NCI-H2081 (cell line): ENCODE data around the gene SCAF4.
A peak's percentile ranks its signal among the peaks of the same experiment; 100 is the strongest.
"Not testable (repeated sequence)": the region's sequence is repeated elsewhere in the genome, so short reads cannot be mapped to it uniquely, and the experiment has no call there.

ENCODE experiments used
- DNase-seq, 2 experiments: peaks; one replicate each; lab custom pipeline; 2025; lab: John Stamatoyannopoulos, UW

Gene SCAF4

DNA sequence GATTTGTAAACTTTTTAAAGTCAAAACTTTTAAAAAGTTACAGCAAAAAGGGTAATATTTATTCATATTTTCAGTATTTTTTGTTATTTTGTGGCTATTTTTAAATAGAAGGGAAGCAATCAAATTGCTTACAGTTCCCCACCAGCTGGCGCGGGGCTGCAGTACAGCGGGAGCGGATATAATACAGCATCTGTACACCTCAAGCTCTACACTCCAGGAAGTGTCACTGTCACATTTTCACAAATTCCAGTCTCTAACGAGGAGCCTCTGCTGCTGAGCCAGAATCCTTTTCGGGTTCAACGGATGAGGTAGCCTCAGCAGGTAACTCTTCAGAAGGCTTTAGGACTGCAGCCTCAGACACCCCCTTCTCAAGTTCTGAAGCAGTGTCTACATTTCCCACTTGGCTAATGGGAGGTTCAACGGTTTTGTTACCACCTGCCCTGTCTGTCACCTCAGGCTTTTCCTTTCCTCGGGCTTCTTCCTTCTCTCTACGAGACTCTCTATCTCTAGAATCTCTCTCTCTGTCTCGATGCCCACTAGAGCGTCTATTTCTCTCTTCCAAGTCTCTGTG, 60.7 kb downstream of the SCAF4 start:
- DNase-seq: no peak

DNA sequence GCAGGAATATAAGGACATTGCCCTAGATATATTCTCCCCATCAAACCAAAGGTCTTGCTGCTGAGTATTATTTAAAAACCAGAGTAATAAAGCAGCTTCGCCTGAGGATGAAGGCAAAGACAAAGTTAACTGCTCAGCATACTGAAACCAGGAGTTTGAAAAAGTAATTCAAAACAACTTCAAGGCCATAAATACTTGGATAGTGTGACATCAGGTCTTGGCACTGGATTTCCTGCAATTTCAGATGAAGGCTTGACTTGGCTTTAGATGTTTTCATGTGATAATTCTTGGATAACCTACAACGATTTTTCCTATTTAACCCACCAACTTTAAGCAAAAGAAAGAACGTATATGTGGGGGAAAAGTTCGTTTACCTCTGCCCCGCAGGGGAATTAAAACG, 61.8 kb downstream of the SCAF4 start:
- no peak for DNase-seq

DNA sequence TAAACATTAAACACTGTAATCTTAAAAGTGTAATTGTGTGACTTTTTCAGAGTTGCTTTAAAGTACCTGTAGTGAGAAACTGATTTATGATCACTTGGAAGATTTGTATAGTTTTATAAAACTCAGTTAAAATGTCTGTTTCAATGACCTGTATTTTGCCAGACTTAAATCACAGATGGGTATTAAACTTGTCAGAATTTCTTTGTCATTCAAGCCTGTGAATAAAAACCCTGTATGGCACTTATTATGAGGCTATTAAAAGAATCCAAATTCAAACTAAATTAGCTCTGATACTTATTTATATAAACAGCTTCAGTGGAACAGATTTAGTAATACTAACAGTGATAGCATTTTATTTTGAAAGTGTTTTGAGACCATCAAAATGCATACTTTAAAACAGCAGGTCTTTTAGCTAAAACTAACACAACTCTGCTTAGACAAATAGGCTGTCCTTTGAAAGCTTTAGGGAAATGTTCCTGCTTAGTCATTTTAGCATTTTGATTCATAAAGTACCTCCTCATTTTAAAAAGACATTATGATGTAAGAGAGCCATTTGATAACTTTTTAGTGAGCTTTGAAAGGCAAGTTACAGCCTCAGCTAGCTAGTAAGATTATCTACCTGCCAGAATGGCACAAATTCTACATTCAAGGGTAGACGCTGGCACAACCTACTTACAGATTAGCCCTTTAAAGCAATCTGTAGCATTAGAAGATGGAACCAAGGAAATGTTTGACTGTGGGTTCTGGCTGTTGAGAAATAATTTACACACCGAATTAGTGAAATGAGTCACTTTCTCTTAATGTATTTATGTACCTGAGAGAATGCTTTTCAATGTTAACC, 63.0 kb downstream of the SCAF4 start:
- no peak for DNase-seq

DNA sequence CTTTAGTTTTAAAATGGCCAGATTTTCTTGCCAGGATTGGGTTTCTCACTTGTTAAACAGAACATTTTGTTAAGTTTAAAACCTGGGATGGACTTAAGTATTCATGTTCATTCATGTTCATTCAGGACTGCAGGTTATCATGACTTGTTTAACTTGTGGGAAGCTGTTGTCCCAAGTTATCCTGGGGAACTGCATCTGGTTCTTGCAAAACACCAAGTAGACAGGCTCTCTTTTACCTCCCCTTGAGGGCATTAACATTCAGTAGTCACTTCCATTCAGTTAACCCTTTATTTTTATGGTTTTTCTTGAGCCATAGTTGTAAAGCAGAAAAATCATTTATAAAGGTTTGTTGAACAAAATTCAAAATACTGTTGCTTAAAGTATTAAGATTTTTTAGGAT, 64.3 kb downstream of the SCAF4 start:
- no peak for DNase-seq

DNA sequence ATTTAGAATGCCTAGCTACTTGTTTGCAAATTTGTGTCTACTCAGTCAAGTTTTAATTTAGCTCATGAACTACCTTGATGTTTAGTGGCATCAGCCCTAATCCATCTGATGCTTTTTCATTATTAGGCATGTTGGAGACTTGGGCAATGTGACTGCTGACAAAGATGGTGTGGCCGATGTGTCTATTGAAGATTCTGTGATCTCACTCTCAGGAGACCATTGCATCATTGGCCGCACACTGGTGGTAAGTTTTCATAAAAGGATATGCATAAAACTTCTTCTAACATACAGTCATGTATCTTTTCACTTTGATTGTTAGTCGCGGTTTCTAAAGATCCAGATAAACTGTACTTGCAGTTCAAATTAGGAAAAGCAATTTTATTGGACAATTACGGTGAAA, 64.8 kb downstream of the SCAF4 start:
- no peak for DNase-seq

DNA sequence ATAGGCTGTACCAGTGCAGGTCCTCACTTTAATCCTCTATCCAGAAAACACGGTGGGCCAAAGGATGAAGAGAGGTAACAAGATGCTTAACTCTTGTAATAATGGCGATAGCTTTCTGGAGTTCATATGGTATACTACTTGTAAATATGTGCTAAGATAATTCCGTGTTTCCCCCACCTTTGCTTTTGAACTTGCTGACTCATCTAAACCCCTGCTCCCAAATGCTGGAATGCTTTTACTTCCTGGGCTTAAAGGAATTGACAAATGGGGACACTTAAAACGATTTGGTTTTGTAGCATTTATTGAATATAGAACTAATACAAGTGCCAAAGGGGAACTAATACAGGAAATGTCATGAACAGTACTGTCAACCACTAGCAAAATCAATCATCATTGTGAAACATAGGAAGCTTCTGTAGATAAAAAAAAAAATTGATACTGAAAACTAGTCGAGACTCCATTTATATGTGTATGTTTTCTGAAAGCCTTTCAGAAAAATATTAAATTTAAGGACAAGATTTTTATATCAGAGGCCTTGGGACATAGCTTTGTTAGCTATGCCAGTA, 65.4 kb downstream of the SCAF4 start:
- DNase-seq: no peak

DNA sequence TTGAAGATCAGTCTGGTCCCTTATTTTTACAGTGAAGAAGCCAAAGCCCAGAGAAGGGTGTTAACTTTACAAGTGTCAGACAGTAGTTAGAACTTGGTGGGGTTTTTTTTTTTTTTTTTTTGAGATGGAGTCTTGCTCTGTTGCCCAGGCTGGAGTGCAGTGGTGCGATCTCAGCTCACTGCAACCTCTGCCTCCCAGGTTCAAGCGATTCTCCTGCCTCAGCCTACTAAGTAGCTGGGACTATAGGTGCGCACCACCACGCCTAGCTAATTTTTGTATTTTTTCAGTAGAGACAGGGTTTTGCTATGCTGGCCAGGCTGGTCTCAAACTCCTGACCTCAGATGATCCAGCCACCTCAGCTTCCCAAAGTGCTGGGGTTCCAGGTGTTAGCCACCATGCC, 66.0 kb downstream of the SCAF4 start:
- DNase-seq: not testable (repeated sequence)

DNA sequence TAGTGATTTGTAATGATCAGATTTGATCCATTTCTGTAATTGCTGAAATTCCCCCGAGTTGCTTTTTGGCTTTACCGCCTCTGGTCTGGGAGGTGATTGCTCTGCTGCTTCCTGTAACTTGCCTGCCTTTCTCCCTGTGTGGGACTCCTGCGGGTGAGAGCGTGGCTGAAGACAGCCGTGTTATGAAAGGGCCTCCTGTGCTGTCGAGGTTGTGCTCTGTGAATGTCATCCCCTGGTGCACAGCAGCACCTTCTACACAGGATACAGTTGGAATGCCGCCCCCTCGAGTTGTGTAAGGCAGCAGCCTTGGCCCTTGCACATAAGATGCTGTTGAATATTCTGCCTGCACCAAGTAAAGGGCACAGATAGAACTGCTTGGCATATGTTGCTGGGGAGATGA, 66.5 kb downstream of the SCAF4 start:
- DNase-seq: no peak

DNA sequence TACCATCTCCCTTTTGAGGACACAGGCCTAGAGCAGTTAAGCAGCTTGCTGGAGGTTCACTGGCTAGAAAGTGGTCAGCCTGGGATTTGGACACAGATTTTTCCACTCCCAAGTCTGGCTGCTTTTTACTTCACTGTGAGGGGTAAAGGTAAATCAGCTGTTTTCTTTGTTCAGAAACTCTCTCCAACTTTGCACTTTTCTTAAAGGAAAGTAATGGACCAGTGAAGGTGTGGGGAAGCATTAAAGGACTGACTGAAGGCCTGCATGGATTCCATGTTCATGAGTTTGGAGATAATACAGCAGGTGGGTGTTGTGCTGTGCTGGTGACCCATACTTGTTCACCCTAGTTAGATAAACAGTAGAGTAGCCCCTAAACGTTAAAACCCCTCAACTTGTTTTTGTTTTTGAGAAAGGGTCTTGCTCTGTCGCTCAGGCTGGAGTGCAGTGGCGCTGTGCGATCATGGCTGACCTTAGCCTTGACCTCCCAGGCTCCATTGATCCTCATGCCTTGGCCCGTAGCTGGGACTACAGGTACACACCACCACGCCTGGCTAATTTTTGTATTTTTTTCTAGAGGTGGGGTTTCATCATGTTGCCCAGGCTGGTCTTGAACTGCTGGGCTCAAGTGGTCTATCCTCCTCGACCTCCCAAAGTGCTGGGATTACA, 68.2 kb downstream of the SCAF4 start:
- DNase-seq: no peak

DNA sequence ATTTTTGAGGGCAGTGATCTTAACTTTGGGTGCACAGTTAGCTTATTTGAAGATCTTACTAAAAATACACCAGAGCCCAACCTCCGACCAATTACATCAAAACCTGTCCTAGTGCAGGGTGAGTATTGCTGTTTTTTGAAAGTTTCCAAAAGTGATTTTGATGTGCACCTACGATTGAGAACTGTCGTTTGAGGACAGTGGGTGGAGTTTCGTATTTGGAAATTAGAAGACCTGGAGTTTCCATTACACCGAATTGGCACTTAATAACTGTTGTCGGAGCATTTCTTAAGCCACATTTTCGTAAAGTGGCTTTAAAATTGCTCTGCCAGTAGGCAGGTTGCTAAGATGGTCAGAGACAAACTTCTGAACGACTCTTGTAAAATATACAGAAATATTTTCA, 71.3 kb downstream of the SCAF4 start:
- no peak for DNase-seq

DNA sequence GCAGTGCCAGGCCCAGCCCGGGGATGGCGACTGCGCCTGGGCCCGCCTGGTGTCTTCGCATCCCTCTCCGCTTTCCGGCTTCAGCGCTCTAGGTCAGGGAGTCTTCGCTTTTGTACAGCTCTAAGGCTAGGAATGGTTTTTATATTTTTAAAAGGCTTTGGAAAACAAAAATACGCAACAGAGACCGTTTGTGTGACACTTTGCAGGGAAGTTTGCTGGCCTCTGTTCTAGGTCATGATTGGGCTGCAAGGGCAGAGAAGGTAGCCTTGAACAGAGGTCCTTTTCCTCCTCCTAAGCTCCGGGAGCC, 71.7 kb downstream of the SCAF4 start:
- DNase-seq: no peak

DNA sequence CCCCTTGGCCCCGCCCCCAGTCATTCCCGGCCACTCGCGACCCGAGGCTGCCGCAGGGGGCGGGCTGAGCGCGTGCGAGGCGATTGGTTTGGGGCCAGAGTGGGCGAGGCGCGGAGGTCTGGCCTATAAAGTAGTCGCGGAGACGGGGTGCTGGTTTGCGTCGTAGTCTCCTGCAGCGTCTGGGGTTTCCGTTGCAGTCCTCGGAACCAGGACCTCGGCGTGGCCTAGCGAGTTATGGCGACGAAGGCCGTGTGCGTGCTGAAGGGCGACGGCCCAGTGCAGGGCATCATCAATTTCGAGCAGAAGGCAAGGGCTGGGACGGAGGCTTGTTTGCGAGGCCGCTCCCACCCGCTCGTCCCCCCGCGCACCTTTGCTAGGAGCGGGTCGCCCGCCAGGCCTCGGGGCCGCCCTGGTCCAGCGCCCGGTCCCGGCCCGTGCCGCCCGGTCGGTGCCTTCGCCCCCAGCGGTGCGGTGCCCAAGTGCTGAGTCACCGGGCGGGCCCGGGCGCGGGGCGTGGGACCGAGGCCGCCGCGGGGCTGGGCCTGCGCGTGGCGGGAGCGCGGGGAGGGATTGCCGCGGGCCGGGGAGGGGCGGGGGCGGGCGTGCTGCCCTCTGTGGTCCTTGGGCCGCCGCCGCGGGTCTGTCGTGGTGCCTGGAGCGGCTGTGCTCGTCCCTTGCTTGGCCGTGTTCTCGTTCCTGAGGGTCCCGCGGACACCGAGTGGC, 72.2 kb downstream of the SCAF4 start, which contains the start of gene SOD1:
Gene SOD1, plus strand, starts transcription at position 158 of the 723 bp plus-strand sequence. Its CDS starts 77 bp downstream, at position 235.
- DNase-seq: peak; percentile 88 to 90

DNA sequence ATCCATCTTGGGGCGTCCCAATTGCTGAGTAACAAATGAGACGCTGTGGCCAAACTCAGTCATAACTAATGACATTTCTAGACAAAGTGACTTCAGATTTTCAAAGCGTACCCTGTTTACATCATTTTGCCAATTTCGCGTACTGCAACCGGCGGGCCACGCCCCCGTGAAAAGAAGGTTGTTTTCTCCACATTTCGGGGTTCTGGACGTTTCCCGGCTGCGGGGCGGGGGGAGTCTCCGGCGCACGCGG, 72.7 kb downstream of the SCAF4 start:
- no peak for DNase-seq

DNA sequence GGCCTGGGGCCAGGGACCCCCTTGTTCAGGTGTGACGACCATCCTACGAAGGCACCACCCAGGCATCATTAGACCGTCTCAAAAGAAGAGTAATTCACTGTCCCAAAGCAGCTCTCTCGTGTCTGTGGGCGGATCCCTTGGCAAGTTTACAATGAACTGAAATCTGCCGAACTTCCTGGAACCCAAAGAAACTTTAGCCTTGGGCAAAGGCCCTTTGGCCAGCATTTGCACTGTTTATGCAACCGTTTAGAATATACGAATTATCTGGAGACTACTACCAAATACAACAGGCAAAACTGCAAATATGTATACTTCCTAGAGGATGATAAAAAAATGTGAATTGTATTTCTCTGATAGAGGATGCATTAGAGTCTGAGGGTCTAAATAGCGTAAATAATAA, 73.9 kb downstream of the SCAF4 start:
- DNase-seq: no peak

DNA sequence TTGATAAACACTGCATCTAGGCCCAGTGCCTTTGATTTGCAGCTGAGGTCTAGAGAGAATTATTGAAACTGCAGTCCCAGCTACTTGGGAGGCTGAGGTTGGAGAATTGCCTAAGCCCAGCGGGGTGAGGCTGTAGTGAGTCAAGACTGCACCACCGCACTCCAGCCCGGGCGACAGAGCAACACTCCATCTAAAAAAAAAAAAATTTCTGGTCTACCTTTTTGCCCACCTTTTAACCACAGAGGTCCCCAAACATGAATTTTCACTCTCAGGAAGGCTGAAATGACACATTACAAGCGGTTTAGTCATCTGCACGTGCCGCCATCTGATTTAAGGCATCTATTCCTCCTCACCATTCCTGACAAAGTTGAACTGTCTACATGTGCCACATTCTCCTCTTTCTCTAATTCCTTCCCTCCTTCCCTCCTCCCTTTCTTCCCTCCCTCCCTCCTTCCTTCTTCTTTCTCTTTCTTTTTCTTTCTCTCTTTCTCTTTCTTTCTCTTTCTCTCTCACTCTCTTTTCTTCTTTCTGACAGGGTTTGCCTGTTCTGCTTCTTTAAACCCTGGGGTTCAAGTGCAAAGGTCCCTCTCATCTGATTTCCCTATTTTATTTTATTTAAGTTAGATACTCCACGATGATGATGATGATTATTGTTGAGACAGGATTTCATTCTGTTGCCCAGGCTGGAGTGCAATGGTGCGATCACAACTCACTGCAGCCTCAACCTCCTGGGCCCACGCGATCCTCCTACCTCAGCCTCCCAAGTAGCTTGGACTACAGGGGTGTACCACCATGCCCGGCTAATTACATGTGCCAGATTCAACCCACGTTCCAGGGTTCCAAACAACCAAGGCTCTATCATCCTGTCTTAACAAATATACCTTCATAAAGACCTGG, 75.5 kb downstream of the SCAF4 start:
- no peak for DNase-seq

DNA sequence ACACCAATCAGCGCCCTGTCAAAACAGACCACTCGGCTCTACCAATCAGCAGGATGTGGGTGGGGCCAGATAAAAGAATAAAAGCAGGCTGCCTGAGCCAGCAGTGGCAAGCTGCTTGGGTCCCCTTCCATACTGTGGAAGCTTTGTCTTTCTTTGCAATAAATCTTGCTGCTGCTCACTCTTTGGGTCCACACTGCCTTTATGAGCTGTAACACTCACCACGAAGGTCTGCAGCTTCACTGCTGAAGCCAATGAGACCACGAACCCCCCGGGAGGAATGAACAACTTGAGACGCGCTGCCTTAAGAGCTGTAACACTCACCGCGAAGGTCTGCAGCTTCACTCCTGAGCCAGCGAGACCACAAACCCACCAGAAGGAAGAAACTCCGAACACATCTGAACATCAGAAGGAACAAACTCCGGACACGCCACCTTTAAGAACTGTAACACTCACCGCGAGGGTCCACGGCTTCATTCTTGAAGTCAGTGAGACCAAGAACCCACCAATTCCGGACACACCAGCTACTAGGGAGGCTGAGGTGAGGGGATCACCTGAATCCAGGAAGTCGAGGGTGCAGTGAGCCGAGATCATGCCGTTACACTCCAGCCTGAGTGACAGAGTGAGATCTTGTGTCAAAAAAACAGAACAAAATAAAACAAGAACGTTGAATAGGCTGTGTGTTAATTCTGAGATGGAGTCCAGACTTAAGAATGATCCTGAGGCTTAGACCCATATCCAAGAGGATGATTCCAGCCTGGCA, 76.9 kb downstream of the SCAF4 start:
- DNase-seq: not testable (repeated sequence)

DNA sequence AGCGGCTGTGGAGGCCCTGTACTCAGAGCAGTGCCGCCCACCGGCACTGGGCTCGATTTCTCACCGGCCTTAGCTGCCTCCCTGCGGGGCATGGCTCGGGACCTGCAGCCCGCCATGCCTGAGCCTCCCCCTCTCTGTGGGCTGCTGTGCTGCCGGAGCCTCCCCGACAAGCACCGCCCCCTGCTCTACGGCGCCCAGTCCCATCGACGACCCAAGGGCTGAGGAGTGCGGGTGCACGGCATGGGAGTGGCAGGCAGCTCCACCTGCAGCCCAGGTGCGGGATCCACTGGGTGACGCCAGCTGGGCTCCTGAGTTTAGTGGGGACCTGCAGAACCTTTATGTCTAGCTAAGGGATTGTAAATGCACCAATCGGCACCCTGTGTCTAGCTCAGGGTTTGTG, 77.6 kb downstream of the SCAF4 start:
- DNase-seq: no peak

DNA sequence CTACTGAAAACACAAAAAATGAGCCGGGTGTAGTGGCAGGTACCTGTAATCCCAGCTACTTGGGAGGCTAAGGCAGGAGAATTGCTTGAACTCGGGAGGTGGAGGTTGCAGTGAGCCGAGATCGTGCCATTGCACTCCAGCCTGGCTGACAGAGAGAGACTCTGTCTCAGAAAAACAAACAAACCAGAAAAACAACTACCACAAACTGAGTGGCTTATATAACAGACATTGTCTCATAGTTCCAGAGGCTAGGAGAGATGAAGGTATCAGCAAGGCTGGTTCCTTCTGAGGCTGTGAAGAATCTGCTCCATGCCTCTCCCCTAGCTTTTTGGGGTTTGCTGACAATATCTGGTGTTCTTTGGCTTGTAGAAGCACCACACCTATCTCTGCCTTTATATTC, 80.4 kb downstream of the SCAF4 start:
- DNase-seq: not testable (repeated sequence)

DNA sequence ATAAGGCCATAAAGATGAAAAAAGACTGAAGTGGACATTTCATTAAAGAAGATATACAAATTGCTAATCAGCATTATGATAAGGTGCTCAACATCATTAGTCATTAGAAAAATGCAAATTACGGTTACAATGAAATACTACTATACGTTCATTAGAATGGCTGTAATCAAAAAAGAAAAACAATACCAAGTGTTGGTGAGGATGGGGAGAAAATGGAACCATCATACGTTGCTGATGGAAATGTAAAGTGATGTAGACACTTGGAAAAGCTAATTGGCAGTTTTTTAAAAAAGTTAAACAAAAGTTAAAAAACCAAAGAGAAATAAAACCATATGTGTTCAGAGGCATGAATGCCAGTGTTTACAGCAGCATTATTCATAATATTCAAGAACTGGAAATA, 81.0 kb downstream of the SCAF4 start:
- no peak for DNase-seq

DNA sequence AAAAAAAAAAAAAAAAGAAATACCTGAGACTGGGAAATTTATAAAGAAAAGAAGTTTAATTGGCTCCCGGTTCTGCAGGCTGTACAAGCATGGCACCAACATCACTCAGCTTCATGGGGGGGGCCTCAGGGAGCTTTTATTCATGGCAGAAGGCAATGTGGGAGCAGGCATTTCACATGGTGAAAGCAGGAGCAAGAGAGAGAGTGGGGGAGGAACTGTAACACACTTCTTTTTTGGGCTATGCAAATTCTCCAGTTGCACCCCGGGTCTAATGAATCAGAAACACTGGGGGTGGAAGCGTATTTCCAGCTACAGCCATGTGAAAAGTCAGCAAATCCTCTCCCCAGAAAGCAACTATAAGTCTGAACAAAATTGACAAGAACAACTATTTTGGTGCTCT, 84.3 kb downstream of the SCAF4 start:
- DNase-seq: no peak

DNA sequence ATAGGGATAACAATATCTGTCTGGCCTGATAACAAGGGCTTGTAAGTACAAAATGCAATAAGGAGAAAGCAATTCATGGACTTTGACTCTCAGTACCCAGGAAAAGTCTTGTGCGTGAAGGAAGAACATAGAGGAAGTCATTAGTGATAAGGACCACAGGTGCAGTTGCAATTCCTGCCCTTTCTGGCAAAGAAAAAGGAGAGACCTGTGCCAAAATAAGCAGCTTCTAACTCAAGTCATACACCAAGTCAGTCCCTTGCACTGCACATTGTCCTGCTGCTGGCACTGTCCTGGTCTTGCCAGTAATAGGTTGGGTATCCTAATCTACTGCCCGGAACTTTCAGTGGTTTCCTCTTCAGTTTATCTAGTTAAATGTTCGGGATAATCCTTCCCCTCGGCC, 87.3 kb downstream of the SCAF4 start:
- no peak for DNase-seq
